Parathyroid adenoma (tissue), 2 donors: ENCODE data around the gene ANO6.

Experiments used
- H2AFZ ChIP-seq: fragments of 300-600 bp; sonication (generic); one replicate; pipeline ENCODE4 v1.7.0; 2017; ENCODE audit warnings: antibody characterized with exemption, mild to moderate bottlenecking
- H3K27ac ChIP-seq: fragments of 300-600 bp; sonication (generic); one replicate; pipeline ENCODE4 v1.7.0; 2017
- H3K27me3 ChIP-seq: fragments of 300-600 bp; sonication (generic); one replicate; pipeline ENCODE4 v1.7.0; 2017; ENCODE audit warnings: low read length; ENCODE audit not compliant: control insufficient read depth, insufficient read depth
- H3K36me3 ChIP-seq: fragments of 300-600 bp; sonication (generic); one replicate; pipeline ENCODE4 v1.7.0; 2017; ENCODE audit warnings: low read length; ENCODE audit not compliant: control insufficient read depth, insufficient read depth
- H3K4me1 ChIP-seq: fragments of 300-600 bp; sonication (generic); one replicate; pipeline ENCODE4 v1.7.0; 2017; ENCODE audit warnings: control low read depth
- H3K4me2 ChIP-seq: fragments of 300-600 bp; sonication (generic); one replicate; pipeline ENCODE4 v1.7.0; 2017; ENCODE audit warnings: low read length
- H3K4me3 ChIP-seq: fragments of 300-600 bp; sonication (generic); one replicate; pipeline ENCODE4 v1.7.0; 2017; ENCODE audit warnings: low read depth, low read length
- H3K79me2 ChIP-seq: fragments of 300-600 bp; sonication (generic); one replicate; pipeline ENCODE4 v1.7.0; 2017; ENCODE audit warnings: control low read depth
- H3K9ac ChIP-seq: fragments of 300-600 bp; sonication (generic); one replicate; pipeline ENCODE4 v1.7.0; 2017; ENCODE audit warnings: mild to moderate bottlenecking
- H3K9me3 ChIP-seq: fragments of 300-600 bp; sonication (generic); one replicate; pipeline ENCODE4 v1.7.0; 2017; ENCODE audit warnings: low read length; ENCODE audit not compliant: control insufficient read depth
- TF ChIP-seq, protein P1 (sequence below): fragments of 300-600 bp; sonication (generic); IDR thresholded peaks from one replicate; pipeline ENCODE4 v1.7.0; 2017; ENCODE audit warnings: antibody characterized with exemption, mild to moderate bottlenecking
- donor health status: primary hyperparathyroidism.

ANO6 gene

DNA sequence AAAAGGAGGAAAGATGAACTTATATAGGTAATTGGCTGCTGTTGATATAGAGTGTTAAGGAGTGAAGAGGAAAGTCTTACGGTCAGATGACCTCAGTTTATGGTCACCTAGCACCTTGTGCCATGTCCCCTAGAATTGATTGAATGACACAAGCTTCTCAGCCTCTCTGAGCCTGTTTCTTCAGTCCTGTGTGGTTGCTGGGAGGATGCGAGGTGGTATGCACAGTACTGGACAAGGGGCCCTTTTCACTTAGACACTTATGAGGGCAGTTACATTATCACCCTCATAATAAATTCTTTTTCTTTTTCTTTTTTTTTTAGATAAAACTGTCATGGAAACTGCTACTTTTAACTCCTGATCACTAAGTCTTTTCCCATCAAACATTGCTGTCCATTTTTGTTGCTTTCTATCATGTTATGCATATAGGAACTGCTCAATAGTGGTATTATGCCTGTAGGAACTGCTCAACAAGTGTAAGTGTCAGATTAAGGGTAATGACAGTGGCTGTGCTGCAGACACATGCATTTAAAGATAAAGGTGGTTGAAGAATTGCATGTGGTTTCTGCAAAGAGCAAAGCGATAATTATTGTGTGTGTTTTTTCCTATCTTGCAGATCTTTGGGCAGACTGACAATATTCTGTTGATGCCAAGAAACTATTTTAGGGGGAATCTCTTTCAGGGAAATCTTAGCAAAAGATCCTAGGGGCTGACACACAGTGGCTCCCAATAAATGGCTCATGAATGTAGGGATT, 11.6 kb downstream of the ANO6 start:
- Histone ChIP-seq H3K27ac (no peak overlapping the region), H3K79me2 (peaks cover 25% of the 10 kb centered on the region), H3K4me1 (peaks cover 22% of the 10 kb centered on the region), H3K27me3 (no peaks in the 10 kb centered on the region), H3K9me3 (no peaks in the 10 kb centered on the region), H3K4me2 (no peak overlapping the region), H3K4me3 (no peak overlapping the region), H3K36me3 (no peaks in the 10 kb centered on the region), H2AFZ (no peak overlapping the region), H3K9ac (no peak overlapping the region)
- TF ChIP-seq, protein P1, sequence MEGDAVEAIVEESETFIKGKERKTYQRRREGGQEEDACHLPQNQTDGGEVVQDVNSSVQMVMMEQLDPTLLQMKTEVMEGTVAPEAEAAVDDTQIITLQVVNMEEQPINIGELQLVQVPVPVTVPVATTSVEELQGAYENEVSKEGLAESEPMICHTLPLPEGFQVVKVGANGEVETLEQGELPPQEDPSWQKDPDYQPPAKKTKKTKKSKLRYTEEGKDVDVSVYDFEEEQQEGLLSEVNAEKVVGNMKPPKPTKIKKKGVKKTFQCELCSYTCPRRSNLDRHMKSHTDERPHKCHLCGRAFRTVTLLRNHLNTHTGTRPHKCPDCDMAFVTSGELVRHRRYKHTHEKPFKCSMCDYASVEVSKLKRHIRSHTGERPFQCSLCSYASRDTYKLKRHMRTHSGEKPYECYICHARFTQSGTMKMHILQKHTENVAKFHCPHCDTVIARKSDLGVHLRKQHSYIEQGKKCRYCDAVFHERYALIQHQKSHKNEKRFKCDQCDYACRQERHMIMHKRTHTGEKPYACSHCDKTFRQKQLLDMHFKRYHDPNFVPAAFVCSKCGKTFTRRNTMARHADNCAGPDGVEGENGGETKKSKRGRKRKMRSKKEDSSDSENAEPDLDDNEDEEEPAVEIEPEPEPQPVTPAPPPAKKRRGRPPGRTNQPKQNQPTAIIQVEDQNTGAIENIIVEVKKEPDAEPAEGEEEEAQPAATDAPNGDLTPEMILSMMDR: no peak

DNA sequence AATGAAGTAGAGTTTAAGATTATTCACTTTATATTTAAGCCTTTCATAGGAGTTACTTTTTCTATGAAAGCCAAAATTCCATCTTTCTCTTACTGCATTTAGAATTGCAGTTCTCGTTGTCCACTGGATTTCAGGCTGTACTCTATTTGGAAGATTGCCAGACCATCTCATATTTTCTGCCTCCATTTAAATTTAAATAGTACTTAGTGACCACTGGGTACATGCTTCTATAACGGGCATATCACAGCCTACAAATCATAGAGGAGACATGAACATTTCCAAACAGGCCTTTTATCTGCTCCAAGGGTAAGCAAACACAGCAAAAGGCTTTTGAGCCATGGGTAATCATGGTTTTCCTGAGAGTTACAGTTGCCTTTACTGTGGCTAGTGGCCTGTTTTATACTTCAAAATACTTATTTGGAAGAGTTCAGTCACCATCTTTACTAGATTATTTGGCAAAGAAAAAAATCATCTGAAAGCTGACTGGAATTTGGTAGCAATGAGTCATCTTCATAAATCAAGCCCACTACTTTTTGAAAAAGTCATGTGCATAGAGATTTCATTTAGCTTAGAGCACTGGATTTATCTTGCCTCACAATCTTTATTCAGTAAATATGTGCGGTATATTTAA, 15.7 kb downstream of the ANO6 start:
- Histone ChIP-seq H3K4me3 (no peak overlapping the region), H3K27ac (peak overlapping the region; percentile 79), H3K9me3 (no peaks in the 10 kb centered on the region), H3K79me2 (peaks cover 11% of the 10 kb centered on the region), H3K36me3 (no peaks in the 10 kb centered on the region), H3K4me2 (no peak overlapping the region), H3K9ac (no peak overlapping the region), H3K27me3 (no peaks in the 10 kb centered on the region), H2AFZ (no peak overlapping the region), H3K4me1 (peaks cover 42% of the 10 kb centered on the region)
- TF ChIP-seq, protein P1: no peak

DNA sequence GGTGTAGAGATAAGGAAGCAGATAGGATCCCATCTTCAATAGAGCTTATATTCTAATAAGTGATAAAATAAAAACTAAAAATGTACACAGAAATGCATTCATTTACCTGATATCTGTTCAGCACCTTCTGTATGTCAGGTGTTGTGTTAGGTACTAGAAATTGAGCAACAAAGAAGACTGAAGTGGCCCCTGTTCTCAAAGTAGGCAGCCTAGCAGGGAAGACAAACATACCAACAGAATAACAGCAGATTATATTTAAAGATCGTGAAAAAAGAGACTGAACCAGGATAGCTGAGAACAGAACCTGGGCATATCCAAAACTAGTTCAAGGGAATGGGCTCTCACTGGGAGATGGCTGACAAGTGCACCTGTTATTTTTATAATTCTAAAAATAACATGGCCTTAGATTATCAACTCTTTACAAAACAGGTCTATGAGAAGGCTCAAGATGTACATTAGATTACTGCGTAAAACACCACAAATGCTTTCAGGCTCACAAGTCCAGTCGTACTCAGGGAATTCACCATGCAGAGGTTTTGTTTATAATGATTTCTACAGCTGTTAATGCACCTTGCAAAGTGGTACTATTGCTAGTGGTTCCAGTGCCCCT, 16.4 kb downstream of the ANO6 start:
- Histone ChIP-seq H3K9ac (no peak overlapping the region), H3K27me3 (no peaks in the 10 kb centered on the region), H3K27ac (peak overlapping the region; percentile 79), H2AFZ (peak overlapping the region; percentile 13), H3K79me2 (peaks cover 13% of the 10 kb centered on the region), H3K4me1 (peaks cover 42% of the 10 kb centered on the region), H3K9me3 (no peaks in the 10 kb centered on the region), H3K36me3 (no peaks in the 10 kb centered on the region), H3K4me3 (no peak overlapping the region), H3K4me2 (no peak overlapping the region)
- TF ChIP-seq, protein P1: no peak

DNA sequence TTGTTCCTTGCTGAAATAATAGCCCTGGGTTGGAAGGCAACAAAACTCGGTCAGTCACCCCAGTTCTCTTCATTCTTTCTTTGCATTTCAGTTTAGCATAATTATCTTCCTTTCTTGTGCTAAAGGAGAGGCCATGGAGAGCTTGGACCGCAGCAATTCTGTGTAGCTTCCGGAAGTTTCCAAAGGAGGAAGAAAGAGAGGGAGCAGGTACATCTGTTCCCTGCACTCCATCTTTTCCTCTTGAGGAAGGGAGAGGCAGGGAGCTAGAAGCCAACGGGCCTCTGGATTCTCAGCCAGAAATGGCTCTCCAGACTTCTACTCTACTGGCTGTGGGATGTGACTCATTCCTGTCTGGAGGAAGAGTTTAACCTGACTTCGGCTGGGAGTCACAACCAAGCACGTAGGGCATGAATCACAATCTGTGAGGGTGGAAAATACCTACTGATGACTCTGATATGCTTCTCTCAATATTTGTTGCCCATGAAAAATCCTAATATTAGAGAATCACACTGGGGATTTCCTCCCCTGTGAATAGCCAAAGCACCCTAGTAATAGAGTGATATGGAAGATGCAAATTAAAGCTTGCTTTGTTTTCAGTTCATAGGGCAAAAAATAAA, 17.0 kb downstream of the ANO6 start:
- Histone ChIP-seq H3K79me2 (peaks cover 16% of the 10 kb centered on the region), H3K27ac (peak overlapping the region; percentile 79), H3K27me3 (no peaks in the 10 kb centered on the region), H2AFZ (peak overlapping the region; percentile 13), H3K4me1 (peaks cover 42% of the 10 kb centered on the region), H3K9ac (no peak overlapping the region), H3K4me3 (no peak overlapping the region), H3K36me3 (no peaks in the 10 kb centered on the region), H3K4me2 (peak overlapping the region; percentile 17), H3K9me3 (no peaks in the 10 kb centered on the region)
- TF ChIP-seq, protein P1: no peak
